SK-N-SH (cell line): ENCODE results near the gene RGL4. TPM values are rescaled to one million over a fixed set of nuclear protein-coding genes. Genes with fewer than 3 reads are reported as not detected.

Experiments used
- CTCF ChIA-PET: fragments of 300-600, 350-600 bp; formaldehyde crosslinking; extraction: SDS; loops from one replicate; lab custom pipeline; 2021; lab: Yijun Ruan, JAX
- POLR2A ChIA-PET: fragments of 350-600 bp; sonication (Branson Sonifier 250); formaldehyde crosslinking; extraction: SDS; loops from one replicate; lab custom pipeline; 2020; ENCODE audit warnings: antibody characterized with exemption, inconsistent platforms; lab: Yijun Ruan, JAX
- DNase-seq: peaks from one replicate; pipeline ENCODE4 v3.0.0; 2012
- H2AFZ ChIP-seq: fragments of 200-600 bp; sonication (generic); 2 replicates; pipeline ENCODE4 v1.8.1; 2016; ENCODE audit warnings: antibody characterized with exemption, mild to moderate bottlenecking, low read depth
- H3F3A ChIP-seq: fragments of 200-600 bp; sonication (generic); replicated peaks from 2 replicates; pipeline ENCODE3; 2016; ENCODE audit warnings: antibody characterized with exemption, mild to moderate bottlenecking; ENCODE audit not compliant: insufficient read depth
- H3K27ac ChIP-seq, 2 experiments: fragments of 200-500 bp in 1 of 2; fragments of 200-600 bp in 1 of 2; sonication (Bioruptor generic) in 1 of 2; sonication (generic), shearing (Covaris generic) in 1 of 2; 2 replicates each; pipeline versions ENCODE4 v1.5.1 to v1.6.1; 2014 to 2016; ENCODE audit warnings: low read depth in 2 of 2, inconsistent platforms in 1 of 2, low read length in 1 of 2, mild to moderate bottlenecking in 1 of 2, mixed read lengths in 1 of 2
- H3K27me3 ChIP-seq: fragments of 200-600 bp; sonication (generic), shearing (Covaris generic); 2 replicates; pipeline ENCODE4 v1.6.1; 2016; ENCODE audit warnings: mixed run types; ENCODE audit not compliant: insufficient read depth
- H3K36me3 ChIP-seq, 2 experiments: fragments of 200-500 bp in 1 of 2; fragments of 200-600 bp in 1 of 2; sonication (Bioruptor generic) in 1 of 2; sonication (generic) in 1 of 2; replicated peaks in 1 of 2; 2 replicates each; pipeline versions ENCODE3 to v1.5.1; 2014 to 2016; ENCODE audit warnings: low read length in 1 of 2, mild to moderate bottlenecking in 1 of 2; ENCODE audit not compliant: insufficient read depth in 2 of 2, control insufficient read depth in 1 of 2
- H3K4me1 ChIP-seq, 2 experiments: fragments of 200-500 bp in 1 of 2; fragments of 200-600 bp in 1 of 2; sonication (Bioruptor generic) in 1 of 2; sonication (generic), shearing (Covaris generic) in 1 of 2; 2 replicates each; pipeline versions ENCODE4 v1.5.1 to v1.6.1; 2014 to 2016; ENCODE audit warnings: low read depth in 1 of 2, low read length in 1 of 2, mixed run types in 1 of 2; ENCODE audit not compliant: insufficient read depth in 2 of 2, control insufficient read depth in 1 of 2
- H3K4me2 ChIP-seq: fragments of 200-600 bp; sonication (generic), shearing (Covaris generic); 2 replicates; pipeline ENCODE4 v1.6.1; 2017; ENCODE audit warnings: mixed run types
- H3K4me3 ChIP-seq, 2 experiments: fragments of 200-500 bp in 1 of 2; fragments of 200-600 bp in 1 of 2; sonication (Bioruptor generic) in 1 of 2; sonication (generic), shearing (Covaris generic) in 1 of 2; 2 replicates each; pipeline versions ENCODE4 v1.5.1 to v1.8.1; 2014 to 2016; ENCODE audit warnings: low read depth in 2 of 2, inconsistent platforms in 1 of 2, low read length in 1 of 2, mild to moderate bottlenecking in 1 of 2, mixed read lengths in 1 of 2, moderate library complexity in 1 of 2
- H3K79me2 ChIP-seq: fragments of 200-600 bp; sonication (generic); 2 replicates; pipeline ENCODE4 v1.8.1; 2017; ENCODE audit warnings: mild to moderate bottlenecking; ENCODE audit not compliant: insufficient read depth
- H3K9ac ChIP-seq: fragments of 200-600 bp; sonication (generic); 2 replicates; pipeline ENCODE4 v1.6.1; 2017; ENCODE audit warnings: mixed run types
- H3K9me2 ChIP-seq: fragments of 200-600 bp; sonication (generic); 2 replicates; pipeline ENCODE4 v1.6.1; 2017; ENCODE audit warnings: mixed run types
- H3K9me3 ChIP-seq: fragments of 200-600 bp; sonication (generic); 2 replicates; pipeline ENCODE4 v1.6.1; 2017; ENCODE audit warnings: mixed run types, mild to moderate bottlenecking, moderate library complexity
- H4K20me1 ChIP-seq: fragments of 200-600 bp; sonication (generic); 2 replicates; pipeline ENCODE4 v1.6.1; 2017; ENCODE audit warnings: mild to moderate bottlenecking, mixed run types; ENCODE audit not compliant: insufficient read depth
- ELF1 ChIP-seq: IDR thresholded peaks from 2 replicates; pipeline ENCODE4 v1.4.0; 2012
- EP300 ChIP-seq, 2 experiments: IDR thresholded peaks; 2 replicates each; pipeline versions ENCODE4 v1.4.0 to v1.6.1; 2012; ENCODE audit warnings: borderline replicate concordance in 1 of 2, low read depth in 1 of 2, low read length in 1 of 2
- EZH2phosphoT487 ChIP-seq: fragments of 200-600 bp; sonication (generic); IDR thresholded peaks from 2 replicates; pipeline ENCODE4 v1.6.1; 2017; ENCODE audit warnings: low read depth, mixed run types, mild to moderate bottlenecking, antibody characterized with exemption, moderate library complexity, borderline replicate concordance
- FOXJ3 ChIP-seq: sonication (generic); formaldehyde crosslinking; IDR thresholded peaks from 2 replicates; pipeline ENCODE4 v1.5.1; 2020; ENCODE audit warnings: mild to moderate bottlenecking, missing genetic modification reagents
- FOXM1 ChIP-seq: IDR thresholded peaks from 2 replicates; pipeline ENCODE4 v1.4.0; 2012; ENCODE audit warnings: low read depth, mild to moderate bottlenecking
- IRF3 ChIP-seq: fragments of 150-350 bp; IDR thresholded peaks from 2 replicates; pipeline ENCODE4 v1.6.1; 2016; ENCODE audit warnings: mild to moderate bottlenecking, low read depth, low read length
- MAX ChIP-seq: IDR thresholded peaks from 2 replicates; pipeline ENCODE4 v1.4.0; 2012; ENCODE audit warnings: low read depth
- NRF1 ChIP-seq: IDR thresholded peaks from 2 replicates; pipeline ENCODE4 v1.6.1; 2012; ENCODE audit warnings: low read depth, mild to moderate bottlenecking, low read length
- REST ChIP-seq: IDR thresholded peaks from 2 replicates; pipeline ENCODE4 v1.6.1; 2012; ENCODE audit warnings: mild to moderate bottlenecking, low read depth, low read length, moderate library complexity
- RFX5 ChIP-seq: IDR thresholded peaks from 2 replicates; pipeline ENCODE4 v1.6.1; 2012; ENCODE audit warnings: mild to moderate bottlenecking, improper control_type of control experiment, low read length
- RXRA ChIP-seq: IDR thresholded peaks from 2 replicates; pipeline ENCODE4 v1.4.0; 2012; ENCODE audit warnings: low read depth, mild to moderate bottlenecking, borderline replicate concordance
- SIN3A ChIP-seq: IDR thresholded peaks from 2 replicates; pipeline ENCODE4 v1.6.1; 2012; ENCODE audit warnings: low read depth, mild to moderate bottlenecking, low read length, moderate library complexity, borderline replicate concordance
- SMC3 ChIP-seq: IDR thresholded peaks from 2 replicates; pipeline ENCODE4 v1.6.1; 2012; ENCODE audit warnings: low read depth, low read length, improper control_type of control experiment
- TAF1 ChIP-seq: IDR thresholded peaks from 2 replicates; pipeline ENCODE4 v1.6.1; 2012; ENCODE audit warnings: low read depth, mild to moderate bottlenecking, low read length, moderate library complexity, borderline replicate concordance
- TCF12 ChIP-seq: IDR thresholded peaks from 2 replicates; pipeline ENCODE4 v1.4.0; 2012
- TEAD4 ChIP-seq: IDR thresholded peaks from 2 replicates; pipeline ENCODE4 v1.4.0; 2012; ENCODE audit warnings: mild to moderate bottlenecking, borderline replicate concordance; ENCODE audit not compliant: insufficient read depth
- YY1 ChIP-seq: IDR thresholded peaks from 2 replicates; pipeline ENCODE4 v1.4.0; 2012; ENCODE audit warnings: low read depth, mild to moderate bottlenecking
- WGBS: methylation state at CpG from one replicate; pipeline ENCODE4 v1.1.6; 2017; ENCODE audit warnings: low lambda C conversion rate; 5-methylcytosine and 5-hydroxymethylcytosine counted together
- polyA plus RNA-seq, 3 experiments: library from polyadenylated mRNA; depleted of rRNA; stranded (reverse); fragments of >200 nt; gene quantifications; 2 replicates each; pipeline ENCODE4 v1.2.3, GENCODE V29; 2012

Gene RGL4
- polyA plus RNA-seq, 1 of the 3 experiments (the other 2 are of a cell fraction), result not detected

GRCh38 chr22:23695571-23696325, 4.9 kb downstream of the RGL4 start:
- Histone ChIP-seq H3K9me2 (no peaks in the 10 kb centered on the region), H3K4me3 (no peak overlapping the region), H3K27me3 (no peaks in the 10 kb centered on the region), H3K79me2 (no peaks in the 10 kb centered on the region), H3K4me2 (no peak overlapping the region), H3K27ac (no peak overlapping the region), H2AFZ (no peak overlapping the region), H3K9ac (no peak overlapping the region), H3K9me3 (no peaks in the 10 kb centered on the region), H3K36me3 (peaks cover 20 to 40% of the 10 kb centered on the region in 2 experiments), H3K4me1 (no peaks in the 10 kb centered on the region), H4K20me1 (no peaks in the 10 kb centered on the region), H3F3A (no peaks in the 10 kb centered on the region)
- TF ChIP-seq FOXJ3 (CRISPR knock-in tag), result no peak
- TF ChIP-seq TAF1, result no peak
- no peak for TF ChIP-seq RXRA
- TF ChIP-seq FOXM1, result no peak
- TF ChIP-seq EP300 (IDR thresholded peaks at IDR 0.05; ENCODE audit: borderline replicate concordance in 1 of 2, low read depth in 1 of 2, low read length in 1 of 2), result no peak
- TF ChIP-seq YY1, result no peak
- TF ChIP-seq IRF3, result no peak
- TF ChIP-seq TEAD4, result no peak
- TF ChIP-seq ELF1, result no peak
- TF ChIP-seq REST, result no peak
- TF ChIP-seq MAX, result no peak
- TF ChIP-seq TCF12, result no peak
- no peak for TF ChIP-seq RFX5
- TF ChIP-seq NRF1, result no peak
- no peak for TF ChIP-seq EZH2phosphoT487
- no peak for TF ChIP-seq SIN3A
- no peak for TF ChIP-seq SMC3
- ChIA-PET POLR2A (interaction anchor here (1.0 kb wide), 1 partner anchor 11 kb away, joined by 3 read pairs; no protein-coding TSS in a partner anchor), CTCF (interaction anchor here (0.6 to 1.0 kb wide), 2 partner anchors 9 to 15 kb away, joined by 3 to 4 read pairs; no protein-coding TSS in a partner anchor)
- WGBS, result 90% methylated on average over 16 of the region's 19 CpGs
- no peak for DNase-seq
